Activated gamma-delta T cell treated with Interleukin-2 at 50 U/mL for 16 hours (primary cell): ENCODE measurements around the gene SUDS3.
"Not testable (repeated sequence)": the region's sequence is repeated elsewhere in the genome, so short reads cannot be mapped to it uniquely, and the experiment has no call there.

Experiments
- DNase-seq: peaks from one replicate; pipeline ENCODE4 v3.0.0-alpha.2; 2020

SUDS3 gene

GRCh38 chr12:118398940-118399339 lies 22.6 kb downstream of the SUDS3 start:
- no peak for DNase-seq

- no peak for DNase-seq
Measured at GRCh38 chr12:118402251-118402650, 25.9 kb downstream of the SUDS3 start.

DNA sequence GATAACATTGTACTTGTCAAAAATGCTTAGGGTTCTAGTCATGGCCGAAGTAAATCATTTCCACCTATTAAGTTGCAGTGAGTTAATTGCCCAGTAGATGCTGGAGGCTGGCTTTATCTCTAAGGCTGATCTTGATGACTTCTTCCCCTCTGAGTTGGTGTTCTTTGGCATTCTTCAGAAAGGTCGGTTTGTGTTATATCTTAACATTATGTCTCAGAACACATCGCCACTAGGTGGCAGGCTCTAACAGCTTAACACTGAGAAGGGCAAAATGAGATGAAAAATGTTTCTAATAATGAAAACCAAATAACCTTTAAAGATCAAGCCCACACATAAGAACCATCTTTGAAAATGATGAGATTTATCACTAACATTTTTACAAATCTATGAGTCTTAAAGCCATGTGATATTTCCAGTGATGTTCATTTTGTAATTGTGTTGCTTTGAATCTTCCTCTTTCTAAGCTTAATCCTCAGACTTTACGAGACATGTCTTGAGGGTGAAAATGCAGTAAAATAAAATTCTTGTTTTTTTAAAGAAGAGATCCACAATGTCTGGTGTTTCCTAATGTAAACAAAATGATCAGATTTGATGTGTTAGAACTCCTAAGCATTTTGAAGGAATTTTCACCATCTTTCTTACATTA lies 28.6 kb downstream of the SUDS3 start:
- DNase-seq: peak; percentile 44

GRCh38 chr12:118408241-118408640 lies 31.9 kb downstream of the SUDS3 start:
- not testable (repeated sequence) for DNase-seq

DNA sequence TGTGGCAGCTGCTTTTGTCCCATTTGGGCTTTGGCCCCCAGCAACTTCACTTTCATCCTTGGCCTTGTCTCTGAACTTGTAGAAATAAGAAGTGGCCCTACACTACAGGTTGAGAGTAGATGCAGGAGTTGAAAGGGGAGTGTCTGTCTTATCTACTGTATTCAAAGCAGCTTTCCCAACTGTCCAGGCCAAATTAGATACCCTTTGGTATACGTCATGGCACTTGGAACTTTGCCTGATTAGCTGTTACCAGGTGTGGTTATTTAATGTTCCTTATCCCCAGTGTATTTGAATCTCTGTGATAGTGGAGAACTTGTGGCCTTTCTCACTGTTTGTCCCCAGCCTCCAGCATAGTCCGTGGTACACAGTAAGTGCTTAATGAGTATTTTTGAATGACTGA lies 33.5 kb downstream of the SUDS3 start:
- no peak for DNase-seq

DNA sequence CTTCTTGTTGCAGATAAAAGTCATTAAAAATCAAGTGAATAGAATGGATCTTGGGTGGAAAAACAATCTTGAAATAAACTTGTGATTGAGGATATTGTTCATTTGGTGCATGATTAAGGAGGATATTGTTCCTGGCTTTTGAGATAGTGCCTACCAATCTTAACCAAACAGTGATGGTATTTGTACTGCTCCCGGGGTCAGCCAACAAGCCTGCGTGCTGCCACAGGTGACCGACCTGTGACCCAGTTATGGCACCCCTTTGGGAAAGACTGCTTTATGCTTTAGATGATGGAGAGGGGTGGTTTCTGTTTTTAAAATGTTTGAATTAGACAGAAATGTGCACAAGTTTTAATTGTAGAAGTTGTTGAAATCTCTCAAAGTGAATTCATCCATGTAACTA lies 41.6 kb downstream of the SUDS3 start:
- DNase-seq: no peak

DNA sequence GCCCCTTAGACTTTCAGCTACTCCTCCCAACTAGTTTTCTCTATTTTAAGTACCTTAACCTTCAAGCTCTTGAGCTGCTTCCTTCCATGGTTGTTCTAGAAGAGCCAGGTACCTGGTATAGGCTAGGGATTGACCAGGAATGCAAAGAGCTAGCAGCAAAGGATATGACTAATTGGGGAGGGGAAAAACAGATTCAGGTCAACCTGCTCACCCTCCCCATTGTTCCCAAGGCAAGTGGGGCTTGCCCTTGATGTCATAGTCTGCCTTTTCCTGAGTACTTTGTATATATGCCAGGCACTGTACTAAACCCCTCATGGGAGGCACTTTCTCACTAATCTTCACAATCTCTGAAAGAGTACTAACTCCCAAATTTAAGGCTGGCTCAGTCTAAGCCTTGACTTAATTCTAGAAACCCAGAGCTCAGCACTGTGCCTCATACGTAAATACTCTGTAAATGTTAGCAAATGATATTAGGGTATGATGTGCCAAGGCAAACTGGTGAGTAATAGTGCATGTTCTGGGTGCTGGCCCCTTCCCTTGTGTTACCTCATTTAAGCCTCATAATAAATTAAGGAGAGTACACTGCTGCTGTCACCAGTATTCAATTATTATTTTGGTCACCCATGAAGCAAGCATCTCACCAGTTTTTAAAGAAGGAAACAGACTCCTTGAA lies 42.2 kb downstream of the SUDS3 start:
- DNase-seq: no peak

GRCh38 chr12:118420673-118421072 lies 44.3 kb downstream of the SUDS3 start:
- DNase-seq: no peak

DNA sequence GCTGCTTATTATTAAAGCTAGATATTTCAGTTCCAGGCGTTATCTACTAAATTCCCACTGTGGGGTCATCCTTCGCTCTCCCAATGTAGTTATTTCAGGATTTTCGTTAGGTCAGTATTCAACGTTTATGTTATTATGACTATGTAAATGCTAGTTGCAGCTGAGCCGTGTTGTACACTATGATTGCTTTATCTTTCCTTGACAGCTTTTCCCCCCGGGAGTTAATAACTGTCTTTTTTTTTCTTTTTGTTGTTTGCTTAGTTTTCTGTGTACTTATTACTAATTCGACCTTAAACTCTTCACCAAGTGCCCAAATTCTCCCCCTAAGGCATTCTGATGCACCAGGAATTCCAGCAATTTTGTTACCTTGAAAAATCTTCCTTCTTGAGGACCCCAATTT lies 48.5 kb downstream of the SUDS3 start:
- DNase-seq: no peak

- no peak for DNase-seq
Measured at GRCh38 chr12:118425364-118425763, 49.0 kb downstream of the SUDS3 start.

DNA sequence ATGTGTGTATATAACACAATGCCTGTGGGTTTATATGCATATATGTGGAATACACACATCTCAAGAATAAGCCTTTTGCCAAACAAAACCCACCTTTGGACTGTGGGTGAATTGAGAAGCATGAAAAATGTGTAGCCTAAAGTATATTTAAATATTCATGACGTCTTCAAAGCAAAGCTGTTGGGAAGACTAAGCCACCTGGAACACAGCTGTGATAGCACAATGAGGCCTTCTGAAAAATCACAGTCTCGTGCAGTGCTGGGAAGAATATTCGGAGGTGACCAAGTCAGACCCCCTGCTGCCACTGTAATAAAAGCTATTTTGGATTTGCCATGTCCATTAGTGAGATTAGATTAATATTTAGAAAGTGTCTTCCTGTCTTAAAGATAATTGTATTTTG lies 51.5 kb downstream of the SUDS3 start:
- DNase-seq: no peak

DNA sequence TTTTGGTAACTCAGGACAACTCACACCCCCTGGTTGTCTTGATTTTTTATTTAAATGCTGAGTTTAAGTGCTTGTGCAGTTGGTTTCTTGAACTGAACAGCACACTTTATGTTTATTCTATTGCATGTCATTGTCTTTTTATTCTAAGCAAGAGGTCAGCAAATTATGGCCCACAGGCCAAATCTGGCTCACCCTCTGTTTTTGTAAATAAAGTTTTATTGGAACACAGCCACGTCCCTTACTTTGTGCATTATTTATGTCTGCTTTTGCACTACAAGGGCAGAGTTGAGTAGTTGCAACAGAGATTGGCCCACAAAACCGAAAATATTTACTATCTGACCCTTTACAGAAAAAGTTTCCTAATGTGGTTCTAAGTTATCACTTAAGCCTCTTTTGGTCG lies 52.3 kb downstream of the SUDS3 start:
- DNase-seq: no peak

GRCh38 chr12:118429688-118430383 lies 53.5 kb downstream of the SUDS3 start:
- no peak for DNase-seq

GRCh38 chr12:118430516-118430915 lies 54.2 kb downstream of the SUDS3 start:
- no peak for DNase-seq

DNA sequence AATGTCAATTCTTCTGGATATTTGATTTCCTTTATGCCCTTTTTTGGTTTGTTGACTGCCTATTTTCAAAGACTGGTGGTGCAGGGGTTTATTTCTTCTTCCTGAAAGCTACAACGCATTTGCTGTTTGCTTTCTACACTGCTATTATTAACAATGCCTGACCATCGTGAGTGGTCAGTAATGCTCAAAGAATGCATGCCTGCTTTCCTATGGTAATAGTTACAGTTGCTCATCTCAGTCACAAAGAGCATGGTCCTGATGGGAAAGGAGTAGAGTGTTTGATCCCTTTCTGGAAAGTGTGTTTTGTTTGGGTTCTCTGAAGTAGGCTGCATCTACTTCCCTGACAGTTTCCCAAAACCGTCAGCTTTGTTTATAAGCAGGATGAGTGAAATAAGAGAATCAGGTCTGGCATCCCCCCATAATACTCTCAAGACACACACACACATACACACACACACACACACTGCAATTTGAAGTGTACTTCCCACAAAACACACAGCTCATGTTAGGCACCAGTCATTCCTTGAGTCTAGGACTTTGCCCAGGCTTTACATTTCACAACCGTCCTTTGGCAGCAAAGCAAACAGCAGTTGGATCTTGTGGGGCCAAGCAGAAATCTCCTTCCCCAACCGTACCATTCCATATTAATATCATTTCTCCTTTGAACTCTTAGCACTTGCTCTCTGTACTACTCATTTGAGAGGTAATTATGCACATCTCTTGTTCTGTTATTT lies 56.6 kb downstream of the SUDS3 start:
- no peak for DNase-seq

DNA sequence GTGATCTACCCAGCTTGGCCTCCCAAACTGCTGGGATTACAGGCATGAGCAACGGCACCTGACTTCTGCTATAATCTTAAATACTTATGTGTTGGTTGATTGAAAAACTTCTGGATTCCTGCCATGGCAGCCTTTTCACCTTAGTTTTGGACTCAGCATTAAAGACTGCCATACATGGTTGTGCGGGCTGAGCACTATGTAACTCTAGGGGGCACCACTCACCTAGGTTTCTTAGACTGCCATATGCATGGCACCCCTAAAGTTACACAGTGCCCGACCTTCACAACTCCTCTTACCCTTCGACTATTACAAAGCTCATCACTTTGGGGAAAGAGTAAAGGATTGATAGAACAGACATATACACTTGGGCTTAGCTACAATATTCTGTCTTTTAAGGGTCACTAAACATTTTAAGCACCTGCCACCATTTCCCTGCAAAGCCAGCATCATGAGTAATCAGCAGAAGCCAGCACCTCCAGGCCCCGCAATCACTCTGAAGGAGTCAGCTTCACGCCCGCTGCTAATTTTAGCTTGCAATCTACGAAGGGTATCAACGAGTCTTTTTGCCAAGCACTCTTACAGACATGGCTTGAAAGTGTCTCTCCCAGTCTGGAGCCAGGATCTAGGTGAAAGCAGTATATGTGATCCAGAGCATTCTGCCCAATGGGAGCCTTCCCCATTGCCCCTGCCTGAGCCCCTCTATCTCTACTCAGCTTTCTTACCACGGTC lies 59.8 kb downstream of the SUDS3 start:
- DNase-seq: no peak

DNA sequence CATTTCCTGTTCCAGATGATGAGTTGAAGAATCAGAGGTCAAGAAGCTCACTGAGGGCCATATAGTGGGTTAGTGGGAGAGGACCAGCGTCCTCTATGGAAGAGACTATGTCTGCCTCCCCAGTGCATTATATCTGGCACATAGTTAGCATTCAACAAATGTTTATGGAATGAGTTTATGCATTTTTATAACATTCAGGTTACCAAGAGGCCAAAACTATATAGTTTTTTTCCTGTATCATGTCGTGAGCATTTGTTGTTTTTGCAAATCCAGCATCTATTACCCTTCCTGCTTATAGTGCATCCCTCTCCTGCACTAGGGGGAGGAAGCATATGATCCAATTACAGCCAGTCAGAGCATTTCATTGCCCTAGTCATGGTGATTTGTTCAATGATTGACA lies 60.6 kb downstream of the SUDS3 start:
- no peak for DNase-seq

- DNase-seq: no peak
Measured at GRCh38 chr12:118439068-118439467, 62.7 kb downstream of the SUDS3 start.

DNA sequence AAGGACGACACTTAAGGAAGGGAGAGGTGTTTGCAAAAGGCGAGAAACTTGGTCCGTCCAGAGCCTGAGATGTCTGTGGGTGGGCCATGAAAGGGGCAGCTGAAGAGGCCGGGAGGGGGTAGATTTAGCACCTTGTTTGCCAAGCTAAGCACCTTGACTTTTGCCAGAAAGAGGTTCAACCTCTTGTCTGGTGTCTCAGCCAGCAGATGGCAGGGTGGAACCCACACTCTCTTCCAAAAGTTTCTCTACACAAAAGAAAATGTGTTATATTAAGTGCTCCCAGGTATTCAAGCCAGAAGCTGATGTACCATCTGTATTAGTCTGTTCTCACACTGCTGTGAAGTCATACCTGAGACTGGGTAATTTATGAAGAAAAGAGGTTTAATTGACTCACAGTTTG lies 69.9 kb downstream of the SUDS3 start:
- no peak for DNase-seq

GRCh38 chr12:118447181-118447580 lies 70.8 kb downstream of the SUDS3 start:
- no peak for DNase-seq

- DNase-seq: no peak
Measured at GRCh38 chr12:118448341-118448740, 72.0 kb downstream of the SUDS3 start.

- no peak for DNase-seq
Measured at GRCh38 chr12:118455327-118455726, 79.0 kb downstream of the SUDS3 start.

GRCh38 chr12:118456741-118457140 lies 80.4 kb downstream of the SUDS3 start:
- no peak for DNase-seq
